Cardiac fibroblast (primary cell): Measurements from ENCODE around the gene MS4A15.

Experiments
- DNase-seq, 2 donors: peaks; one replicate each; pipeline versions ENCODE4 v3.0.0 to v3.0.0-alpha.2; 2010; ENCODE audit warnings: low read depth in 2 of 2
- H3K4me3 ChIP-seq, 2 donors: replicated peaks in 1 of 2; 1 replicate in 1 of 2; 2 replicates in 1 of 2; pipeline ENCODE4 v1.5.1; 2011; ENCODE audit warnings: low read depth in 2 of 2, low read length in 2 of 2, mild to moderate bottlenecking in 2 of 2, moderate library complexity in 1 of 2
- TF ChIP-seq, protein P1 (sequence below): IDR thresholded peaks from one replicate; pipeline ENCODE4 v1.5.1; 2011; ENCODE audit warnings: low read depth, mild to moderate bottlenecking, low read length, inconsistent platforms

MS4A15 gene

DNA sequence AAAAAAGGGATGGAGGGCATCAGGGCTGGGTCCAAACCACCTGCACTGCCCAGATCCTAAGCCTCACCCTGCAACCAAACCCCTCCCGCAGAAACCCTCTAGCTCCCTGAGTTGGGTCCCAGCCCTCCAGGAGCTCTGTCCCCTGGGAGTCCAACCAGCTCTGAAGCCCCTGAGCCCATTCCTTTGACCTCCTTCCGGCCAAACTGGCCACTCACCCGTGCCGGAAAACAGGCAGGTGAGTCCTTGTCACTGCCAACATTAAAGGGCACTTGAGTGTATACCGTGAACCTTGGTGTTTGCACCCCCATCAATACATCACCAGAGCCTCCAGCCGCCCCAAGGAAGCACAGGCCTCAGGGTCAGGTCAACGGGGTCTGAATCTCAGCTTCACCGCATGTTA, 11.5 kb downstream of the MS4A15 start:
- H3K4me3 ChIP-seq: no peak overlapping the region
- TF ChIP-seq, protein P1, sequence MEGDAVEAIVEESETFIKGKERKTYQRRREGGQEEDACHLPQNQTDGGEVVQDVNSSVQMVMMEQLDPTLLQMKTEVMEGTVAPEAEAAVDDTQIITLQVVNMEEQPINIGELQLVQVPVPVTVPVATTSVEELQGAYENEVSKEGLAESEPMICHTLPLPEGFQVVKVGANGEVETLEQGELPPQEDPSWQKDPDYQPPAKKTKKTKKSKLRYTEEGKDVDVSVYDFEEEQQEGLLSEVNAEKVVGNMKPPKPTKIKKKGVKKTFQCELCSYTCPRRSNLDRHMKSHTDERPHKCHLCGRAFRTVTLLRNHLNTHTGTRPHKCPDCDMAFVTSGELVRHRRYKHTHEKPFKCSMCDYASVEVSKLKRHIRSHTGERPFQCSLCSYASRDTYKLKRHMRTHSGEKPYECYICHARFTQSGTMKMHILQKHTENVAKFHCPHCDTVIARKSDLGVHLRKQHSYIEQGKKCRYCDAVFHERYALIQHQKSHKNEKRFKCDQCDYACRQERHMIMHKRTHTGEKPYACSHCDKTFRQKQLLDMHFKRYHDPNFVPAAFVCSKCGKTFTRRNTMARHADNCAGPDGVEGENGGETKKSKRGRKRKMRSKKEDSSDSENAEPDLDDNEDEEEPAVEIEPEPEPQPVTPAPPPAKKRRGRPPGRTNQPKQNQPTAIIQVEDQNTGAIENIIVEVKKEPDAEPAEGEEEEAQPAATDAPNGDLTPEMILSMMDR: no peak
- no peak for DNase-seq

DNA sequence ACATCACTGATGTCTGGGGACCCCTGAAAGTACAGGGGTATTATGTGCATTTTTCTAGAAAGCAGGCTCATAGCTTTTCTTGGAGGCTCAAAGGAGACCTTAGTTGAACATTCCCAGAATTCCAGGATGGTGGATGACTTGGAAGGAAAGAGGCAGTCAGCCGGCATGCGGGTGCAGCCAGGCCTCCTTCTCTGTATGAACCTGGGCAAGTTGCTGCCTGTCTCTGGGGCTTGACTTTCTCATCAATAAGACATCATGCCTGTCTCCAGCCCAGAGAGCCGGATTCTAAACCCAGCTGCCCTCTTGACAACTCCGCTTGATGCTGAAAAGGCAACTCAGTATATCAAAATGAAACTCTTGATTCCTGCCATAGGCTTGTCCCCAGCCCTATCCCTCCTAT, 12.6 kb downstream of the MS4A15 start:
- TF ChIP-seq, protein P1: no peak
- H3K4me3 ChIP-seq: no peak overlapping the region
- DNase-seq: no peak

DNA sequence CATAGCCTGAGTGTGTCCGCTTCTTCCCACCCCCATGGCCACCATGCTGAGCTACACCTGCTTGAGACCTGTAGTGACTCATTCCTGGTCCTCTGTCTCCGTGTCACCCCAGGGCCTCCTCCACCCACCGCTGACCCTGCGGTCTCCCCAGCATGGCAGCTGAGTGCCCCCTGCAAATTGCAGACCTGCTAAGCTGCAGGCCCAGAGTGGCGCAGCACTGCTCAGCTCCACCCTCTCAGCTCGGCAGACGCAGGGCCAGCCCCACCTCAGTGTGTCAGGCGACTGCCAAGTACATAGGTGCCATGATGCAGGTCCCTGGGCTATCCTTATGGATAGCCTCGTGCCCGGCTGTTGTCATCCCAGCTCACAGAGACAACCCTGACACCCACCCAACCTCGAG, 13.1 kb downstream of the MS4A15 start:
- TF ChIP-seq, protein P1: no peak

DNA sequence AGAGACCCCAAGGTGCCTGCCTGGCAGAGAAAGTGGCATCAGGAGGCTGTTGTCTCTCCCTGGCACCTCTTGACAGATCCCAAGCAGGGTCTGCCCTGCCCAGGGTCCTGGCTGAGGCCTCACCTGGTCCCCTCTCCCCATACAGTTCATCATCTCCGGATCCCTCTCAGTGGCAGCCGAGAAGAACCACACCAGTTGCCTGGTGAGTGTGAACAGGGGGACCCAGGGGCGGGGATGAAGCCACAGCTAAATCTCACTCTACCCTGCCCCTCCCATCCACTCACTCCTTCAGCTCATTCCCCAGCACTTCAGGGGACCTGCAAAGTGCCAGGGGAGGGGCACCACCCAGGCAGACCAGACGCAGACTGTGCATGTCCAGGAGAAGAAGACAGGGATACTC, 14.5 kb downstream of the MS4A15 start:
- H3K4me3 ChIP-seq: no peak overlapping the region
- TF ChIP-seq, protein P1: no peak

More for the DNA sequence above, 13.1 kb downstream of the MS4A15 start:
- no peak for DNase-seq
- no peak overlapping the region for H3K4me3 ChIP-seq

DNA sequence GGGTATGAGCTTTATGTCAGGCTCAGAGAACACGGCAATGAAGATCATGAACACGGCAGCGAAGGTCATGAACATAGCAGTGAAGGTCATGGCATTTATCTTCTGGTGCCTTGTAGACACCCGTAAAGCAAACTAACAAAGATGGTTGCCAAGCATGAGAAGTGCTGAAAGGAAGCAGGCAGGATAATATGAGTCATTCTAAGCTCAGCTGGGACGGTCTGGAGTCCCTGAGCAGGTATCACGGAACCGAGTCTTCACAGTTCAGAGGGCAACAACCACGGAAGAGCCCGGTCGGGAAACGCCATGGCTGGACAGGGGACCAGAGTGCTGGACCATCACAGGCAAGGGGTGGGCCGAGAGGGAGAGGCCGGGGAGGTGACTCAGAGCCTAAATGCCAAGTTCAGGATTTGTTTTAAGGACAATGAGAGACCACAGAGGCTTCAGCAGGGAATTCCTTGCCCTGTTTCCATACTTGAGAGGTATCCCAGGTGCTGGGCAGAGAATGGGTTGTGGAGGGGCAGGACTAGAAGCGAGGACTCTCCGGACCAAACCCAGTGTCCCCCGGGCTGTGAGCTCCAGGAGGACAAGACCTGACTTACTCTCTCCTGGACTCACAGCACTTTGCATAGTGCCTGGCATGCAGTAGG, 15.3 kb downstream of the MS4A15 start:
- DNase-seq: peak in 1 of 2 donors; percentile 45
- no peak overlapping the region for H3K4me3 ChIP-seq
- TF ChIP-seq, protein P1: no peak

More for the DNA sequence above, 14.5 kb downstream of the MS4A15 start:
- DNase-seq: no peak

DNA sequence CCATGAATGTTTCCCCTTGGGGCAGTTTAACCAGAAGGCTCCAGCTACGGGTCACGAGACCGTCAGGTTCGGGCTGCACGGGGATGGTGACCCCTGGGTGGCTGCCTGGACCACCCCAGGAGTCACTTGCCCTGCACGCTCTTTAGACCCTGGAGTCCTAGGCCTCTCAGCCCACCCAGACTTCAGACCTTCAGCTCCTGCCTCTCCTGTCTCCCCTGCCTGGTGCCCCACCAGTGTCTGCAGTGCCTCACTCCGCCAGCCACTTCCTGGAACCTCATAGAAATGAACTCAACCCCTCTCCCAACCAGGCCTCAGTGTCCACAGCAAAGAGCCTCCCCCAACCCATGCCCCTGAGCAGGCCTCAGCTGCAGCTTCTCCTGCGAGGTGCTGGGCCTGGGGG, 16.0 kb downstream of the MS4A15 start:
- TF ChIP-seq, protein P1: no peak
- DNase-seq: no peak
- H3K4me3 ChIP-seq: no peak overlapping the region

DNA sequence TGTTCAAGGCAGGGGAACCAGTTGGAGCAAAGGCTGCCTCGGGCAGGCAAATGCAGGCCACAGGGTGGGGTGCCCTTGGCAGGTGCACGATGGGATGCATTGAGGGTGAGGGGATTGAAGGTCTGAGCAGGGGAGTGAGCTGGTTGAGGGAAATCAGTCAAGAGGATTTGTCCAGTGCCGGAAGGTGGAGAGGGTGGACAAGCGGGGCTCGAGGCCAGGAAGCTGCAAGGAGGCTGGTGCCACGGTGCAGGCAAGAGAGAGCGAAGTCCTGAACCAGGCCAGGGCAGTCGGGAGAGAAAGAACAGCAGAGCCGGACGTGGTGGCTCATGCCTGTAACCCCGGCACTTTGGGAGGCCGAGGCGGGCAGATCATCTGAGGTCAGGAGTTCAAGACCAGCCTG, 18.1 kb downstream of the MS4A15 start:
- H3K4me3 ChIP-seq: no peak overlapping the region
- TF ChIP-seq, protein P1: no peak
- no peak for DNase-seq
